GM08714 (cell line): ENCODE data around the gene AIP.

Source experiments
- H3K4me3 ChIP-seq: fragments of 200-500 bp; sonication (Bioruptor generic); 2 replicates; pipeline ENCODE4 v1.5.1; 2014; ENCODE audit warnings: mild to moderate bottlenecking, low read length, inconsistent platforms
- ZNF274 ChIP-seq: IDR thresholded peaks from 2 replicates; pipeline ENCODE4 v1.6.1; 2012; ENCODE audit warnings: mild to moderate bottlenecking, low read depth, low read length

Gene AIP

DNA sequence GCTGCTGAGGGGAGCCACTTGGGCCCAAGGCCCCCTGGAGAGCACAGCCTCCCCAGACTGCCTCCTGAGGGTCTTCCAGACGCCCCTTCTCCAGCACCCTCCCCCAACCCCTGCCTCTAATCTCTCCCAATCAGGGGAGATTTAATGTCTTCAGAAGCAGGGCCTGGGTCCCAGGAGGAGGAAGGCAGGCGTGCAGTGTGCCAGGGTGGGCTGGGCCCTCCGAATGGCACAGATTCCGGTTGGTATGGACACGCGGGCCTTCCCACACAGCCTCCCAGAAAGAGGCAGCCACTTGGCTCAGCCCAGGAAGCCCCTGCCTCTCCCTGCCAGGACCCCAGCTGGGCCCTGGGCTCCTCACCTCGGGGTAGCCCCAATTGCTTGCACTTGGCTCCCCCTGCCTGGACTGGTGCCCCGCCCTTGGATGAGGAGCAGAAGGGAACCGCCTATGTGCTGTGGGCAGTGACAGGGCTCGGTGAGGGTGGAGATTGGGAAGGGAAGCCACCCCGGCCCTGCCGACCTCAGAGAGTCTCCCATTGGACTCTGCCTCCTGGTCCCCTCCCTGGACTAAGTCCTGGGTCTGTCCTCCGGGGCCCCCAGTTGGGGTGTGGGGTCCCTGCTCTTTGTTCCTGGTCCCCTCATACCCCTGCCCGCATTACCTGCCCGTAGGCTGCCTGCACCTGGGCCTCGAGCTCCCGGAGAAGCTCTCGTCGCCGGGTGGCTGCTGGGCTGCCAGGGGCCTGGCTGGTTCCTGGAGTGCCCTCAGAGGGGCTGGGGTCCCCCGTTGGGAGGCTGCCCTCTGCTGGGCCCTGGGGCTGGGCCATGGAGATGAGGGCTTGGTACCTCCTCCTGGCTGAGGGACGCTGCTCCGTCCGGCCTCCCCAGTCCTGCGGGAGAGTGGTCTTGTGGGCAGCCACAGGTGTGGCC, 41.0 kb downstream of the AIP start:
- H3K4me3 ChIP-seq = no peak overlapping the region
- no peak for TF ChIP-seq ZNF274

DNA sequence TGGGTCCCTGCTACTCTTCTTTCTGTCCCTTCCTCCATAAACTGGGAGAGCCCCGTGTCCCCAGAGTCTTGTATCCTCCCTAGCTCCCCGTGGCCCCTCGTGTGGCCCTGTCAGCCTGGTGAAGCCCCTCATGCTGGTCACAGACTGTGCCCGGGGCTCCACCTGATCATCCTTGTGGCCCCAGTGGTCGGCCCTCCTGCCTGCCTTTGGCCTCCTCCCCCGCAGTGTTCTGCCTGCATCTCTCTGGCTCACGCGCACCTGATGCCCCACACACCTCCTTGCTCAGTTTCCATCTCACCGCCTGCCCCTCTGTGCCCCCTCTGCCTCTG, 41.6 kb downstream of the AIP start:
- no peak for TF ChIP-seq ZNF274
- no peak overlapping the region for H3K4me3 ChIP-seq

DNA sequence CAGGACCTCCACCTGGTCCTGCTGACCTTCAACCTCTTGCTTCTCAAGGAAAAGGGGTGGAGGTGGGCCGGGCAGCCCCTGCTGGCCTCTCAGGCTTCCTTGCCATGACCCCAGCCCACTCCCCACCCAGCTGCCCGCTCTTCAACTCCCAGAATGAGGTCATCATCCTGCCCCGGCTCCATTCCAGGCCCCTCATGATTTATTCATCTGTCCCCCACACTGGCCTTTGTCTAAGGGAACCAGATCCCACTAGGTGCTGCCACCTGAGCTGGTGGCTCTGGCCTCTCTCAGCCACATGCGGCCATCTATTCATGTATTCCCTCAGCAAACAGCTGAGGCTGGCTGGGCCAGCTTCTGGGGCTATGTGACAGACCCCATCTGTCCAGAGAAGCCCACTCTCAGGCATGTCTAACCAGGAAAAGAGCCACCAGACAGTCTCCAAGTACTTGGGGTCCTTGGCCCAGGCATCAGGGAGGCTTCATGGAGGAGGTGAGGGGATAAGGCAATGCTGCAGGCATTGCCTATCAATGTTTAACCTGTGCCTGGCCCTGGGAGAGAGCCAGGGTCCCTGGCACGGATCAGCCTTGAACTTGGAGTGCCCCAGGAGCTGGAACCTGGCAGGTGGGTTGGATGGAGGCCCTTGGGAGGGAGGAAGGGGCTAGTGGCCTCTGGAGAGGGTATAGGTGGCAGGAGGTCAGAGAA, 42.6 kb downstream of the AIP start:
- no peak for TF ChIP-seq ZNF274
- no peak overlapping the region for H3K4me3 ChIP-seq

DNA sequence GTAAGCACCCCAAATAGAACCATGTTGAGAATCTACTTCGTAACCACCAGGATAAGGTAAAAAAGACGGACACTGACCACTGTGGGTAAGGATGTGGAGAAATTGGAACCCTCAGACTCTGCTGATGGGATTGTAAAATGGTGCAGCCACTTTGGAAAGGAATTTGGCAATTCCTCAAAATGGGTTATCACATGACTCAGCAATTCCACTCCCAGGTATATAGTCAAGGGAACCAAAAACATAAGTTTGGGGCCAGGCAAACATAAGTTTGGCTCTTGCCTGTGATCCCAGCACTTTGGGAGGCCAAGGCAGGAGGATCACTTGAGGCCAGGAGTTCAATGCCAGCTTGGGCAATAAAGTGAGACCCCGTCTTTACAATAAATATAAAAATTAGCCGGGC, 45.5 kb downstream of the AIP start:
- no peak for TF ChIP-seq ZNF274
- H3K4me3 ChIP-seq = no peak overlapping the region

DNA sequence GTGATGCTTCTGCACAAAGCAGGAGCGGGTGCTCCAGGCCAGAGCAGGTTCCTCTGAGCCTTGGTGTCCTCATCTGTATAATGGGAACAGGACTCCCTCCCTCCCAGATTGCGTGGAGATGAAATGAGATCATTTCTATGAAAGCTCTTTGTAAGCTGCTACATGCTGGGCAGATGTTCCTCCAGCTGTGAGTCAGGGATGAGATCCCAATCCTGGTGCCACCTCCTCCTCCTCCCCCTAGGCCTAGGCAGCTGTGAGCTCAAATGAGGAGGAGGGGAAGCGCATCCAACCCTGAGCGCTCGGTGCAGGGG, 47.4 kb downstream of the AIP start:
- no peak for TF ChIP-seq ZNF274
- H3K4me3 ChIP-seq = no peak overlapping the region

DNA sequence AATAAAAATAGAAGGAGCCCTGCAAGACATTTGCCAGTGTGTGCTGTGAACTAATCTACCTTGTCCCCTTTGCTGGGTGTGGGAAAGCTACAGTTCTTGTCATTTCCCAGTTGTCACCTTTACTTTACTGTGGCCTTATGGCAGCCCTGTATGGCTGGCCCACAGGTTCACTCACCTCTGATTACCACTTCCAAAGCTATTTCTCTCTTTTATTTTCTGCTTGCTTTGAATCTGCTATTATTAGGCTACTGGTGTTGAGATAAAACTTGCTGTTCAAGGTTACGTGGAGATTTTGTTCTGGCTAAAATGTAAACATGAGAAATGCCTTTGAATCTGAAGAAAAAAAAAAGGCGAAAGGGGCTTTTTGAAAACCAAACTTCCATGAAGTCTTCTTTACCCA, 50.1 kb downstream of the AIP start:
- no peak for TF ChIP-seq ZNF274
- H3K4me3 ChIP-seq = no peak overlapping the region

DNA sequence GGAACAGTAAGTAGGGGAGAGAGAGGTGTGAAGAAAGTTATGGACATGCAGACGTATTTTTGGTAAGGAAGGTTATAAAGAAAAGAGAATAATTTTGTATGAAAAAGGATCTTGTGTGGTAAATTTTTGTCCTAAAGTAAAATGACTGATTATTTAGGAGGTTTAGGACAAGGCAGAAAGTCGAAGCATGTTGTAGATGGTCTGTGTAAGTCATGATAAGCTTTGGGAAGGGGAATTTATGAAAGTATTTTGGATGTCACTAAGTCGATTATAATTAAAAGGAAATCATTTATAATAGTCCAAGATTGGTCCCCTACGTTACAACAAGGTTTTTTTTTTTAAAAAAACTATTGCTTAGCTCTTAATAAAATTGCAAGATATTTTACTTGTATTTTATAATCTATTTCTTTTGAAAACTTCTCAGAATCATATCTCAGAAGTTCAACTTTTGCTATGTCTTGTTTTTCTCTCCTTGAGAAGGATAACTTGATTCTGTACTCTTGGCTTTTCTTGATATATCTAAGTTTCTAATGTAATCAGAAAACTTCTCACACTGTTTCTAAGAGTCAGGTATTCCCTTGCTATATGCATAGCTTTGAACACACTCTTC, 51.3 kb downstream of the AIP start:
- no peak for TF ChIP-seq ZNF274

DNA sequence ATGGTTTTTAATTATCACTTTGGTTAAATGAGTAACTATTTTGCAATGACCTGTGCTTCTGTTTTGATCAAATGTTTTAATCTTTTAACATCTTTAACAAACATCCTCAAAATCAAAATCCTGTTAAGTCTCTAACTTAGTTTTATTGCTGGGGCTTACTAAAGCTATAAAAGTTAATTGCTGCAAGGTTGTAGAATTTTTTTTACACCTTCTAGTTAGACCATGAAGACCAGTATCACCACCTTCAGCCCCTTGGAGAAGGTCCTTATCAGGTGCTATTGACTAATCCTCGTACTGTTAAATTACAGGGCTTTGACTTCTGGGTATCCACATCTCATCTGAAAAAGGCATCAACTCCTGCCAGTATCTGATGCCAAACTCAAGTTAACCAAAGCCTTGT, 52.7 kb downstream of the AIP start:
- TF ChIP-seq ZNF274 = no peak
- no peak overlapping the region for H3K4me3 ChIP-seq

More for the DNA sequence above, 51.3 kb downstream of the AIP start:
- no peak overlapping the region for H3K4me3 ChIP-seq

DNA sequence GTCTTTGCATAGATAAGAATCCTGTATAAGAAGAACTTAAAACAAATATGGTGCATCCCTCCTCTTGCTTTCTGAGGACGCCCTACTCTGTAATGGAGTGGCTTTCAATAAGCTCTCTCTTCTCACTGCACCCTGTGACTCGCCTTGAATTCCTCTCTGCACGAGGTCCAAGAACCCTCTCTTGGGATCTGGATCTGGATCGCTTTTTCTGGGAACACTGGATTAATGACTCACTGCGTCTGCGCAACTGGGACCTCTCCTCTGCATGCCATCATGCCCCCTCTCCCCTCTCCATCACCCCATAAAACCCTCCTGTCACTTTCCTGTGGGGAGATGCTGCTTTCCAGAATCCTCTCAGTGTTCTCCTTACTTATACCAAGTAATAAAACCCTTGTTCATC, 55.5 kb downstream of the AIP start:
- H3K4me3 ChIP-seq = no peak overlapping the region

DNA sequence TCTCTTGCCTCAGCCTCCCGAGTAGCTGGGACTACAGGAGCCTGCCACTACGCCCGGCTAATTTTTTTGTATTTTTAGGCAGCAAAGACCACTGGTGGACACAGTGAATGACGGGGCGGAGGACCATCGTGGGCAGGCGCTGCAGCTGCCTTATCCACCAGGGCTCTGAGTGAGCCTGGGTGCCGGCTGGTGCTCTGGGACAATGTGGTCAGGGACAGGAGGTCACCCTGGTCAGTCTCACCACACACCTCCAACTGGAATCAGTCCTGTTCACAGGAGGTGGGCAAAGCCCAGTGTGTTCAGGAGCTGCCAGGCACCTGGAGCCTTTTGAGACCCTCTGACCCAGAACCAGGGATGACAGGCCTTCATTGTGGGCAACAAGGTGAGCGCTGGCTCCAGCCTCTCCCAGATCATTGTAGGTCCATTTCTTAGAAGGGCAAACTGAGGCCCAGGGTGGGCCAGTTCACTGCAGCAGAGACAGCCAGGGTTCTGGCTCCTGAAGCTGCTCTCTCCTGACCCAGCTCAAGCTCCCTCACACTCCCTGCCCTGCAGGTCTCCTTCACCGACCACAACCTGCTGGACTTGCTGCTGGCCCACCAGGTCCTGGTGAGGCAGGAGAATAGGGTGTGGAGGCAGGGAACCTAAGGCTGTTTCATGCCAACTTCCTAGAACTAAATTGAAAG, 56.1 kb downstream of the AIP start:
- no peak overlapping the region for H3K4me3 ChIP-seq
- TF ChIP-seq ZNF274 = no peak

More for the DNA sequence above, 55.5 kb downstream of the AIP start:
- no peak for TF ChIP-seq ZNF274

DNA sequence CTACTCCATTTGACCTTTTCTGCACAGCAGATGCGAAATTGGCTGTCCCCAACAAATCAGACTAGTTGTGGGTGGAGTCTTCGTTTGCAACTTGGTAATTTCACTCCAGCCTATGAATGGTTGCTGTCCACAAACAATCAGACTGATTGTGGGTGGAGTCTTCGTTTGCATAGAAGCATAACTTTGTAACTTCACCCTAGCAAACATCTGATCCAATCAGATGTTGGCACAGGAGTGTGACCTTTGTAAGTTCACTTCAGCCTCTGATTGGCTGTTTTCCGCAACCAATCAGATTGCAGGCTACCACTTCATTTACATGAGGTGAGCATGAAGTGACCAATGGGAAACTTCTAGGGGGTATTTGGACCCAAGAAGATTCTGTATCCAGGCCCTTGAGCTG, 56.7 kb downstream of the AIP start:
- no peak overlapping the region for H3K4me3 ChIP-seq
- no peak for TF ChIP-seq ZNF274
